IMR-90 (cell line): ENCODE results near the gene CACNB2. TPM values are rescaled to one million over a fixed set of nuclear protein-coding genes. Genes with fewer than 3 reads are reported as not detected.
A peak's percentile ranks its signal among the peaks of the same experiment; 100 is the strongest.
"Not testable (repeated sequence)": the region's sequence is repeated elsewhere in the genome, so short reads cannot be mapped to it uniquely, and the experiment has no call there.

Source experiments
- ATAC-seq: fragments of 200-7000 bp; cut with Tn5 transposase; 2 replicates; pipeline ENCODE4 v1.9.1; 2020; ENCODE audit warnings: low read depth, mild to moderate bottlenecking, moderate library complexity
- BruUV-seq: library from RNA; stranded (reverse); fragments of 400-500 nt; replicated peaks from 2 replicates; lab custom pipeline; 2021; lab: Mats Ljungman, UMichigan
- CTCF ChIA-PET: fragments of 300-600 bp; formaldehyde crosslinking; extraction: SDS; loops from one replicate; lab custom pipeline; 2021; ENCODE audit warnings: antibody characterized with exemption; lab: Yijun Ruan, JAX
- POLR2A ChIA-PET: fragments of 300-600 bp; sonication (Branson Sonifier 250); formaldehyde crosslinking; loops from one replicate; lab custom pipeline; 2022; ENCODE audit warnings: antibody characterized with exemption; ENCODE audit not compliant: unreplicated experiment; lab: Charles Lee
- DNase-seq: peaks from one replicate; pipeline ENCODE4 v3.0.0; 2013
- H2AFZ ChIP-seq: replicated peaks from 2 replicates; pipeline ENCODE3; 2013; ENCODE audit warnings: low read length, mild to moderate bottlenecking; ENCODE audit not compliant: poor library complexity
- H2AK5ac ChIP-seq: 2 replicates; pipeline ENCODE4 v1.6.1; 2013; ENCODE audit warnings: low read depth, low read length, inconsistent platforms
- H2AK9ac ChIP-seq: replicated peaks from 2 replicates; pipeline ENCODE3; 2013; ENCODE audit warnings: mild to moderate bottlenecking, low read depth, low read length, moderate library complexity; ENCODE audit not compliant: poor library complexity
- H2BK120ac ChIP-seq: 2 replicates; pipeline ENCODE4 v1.6.1; 2013; ENCODE audit warnings: low read depth, low read length, inconsistent platforms
- H2BK15ac ChIP-seq: 3 replicates; pipeline ENCODE4 v1.6.1; 2013; ENCODE audit warnings: low read depth, low read length, inconsistent platforms
- H2BK20ac ChIP-seq: 2 replicates; pipeline ENCODE4 v1.6.1; 2013; ENCODE audit warnings: low read depth, mild to moderate bottlenecking, inconsistent platforms, low read length, moderate library complexity
- H2BK5ac ChIP-seq: 2 replicates; pipeline ENCODE4 v1.6.1; 2013; ENCODE audit warnings: mild to moderate bottlenecking, low read depth, low read length, inconsistent platforms; ENCODE audit not compliant: poor library complexity, severe bottlenecking
- H3K14ac ChIP-seq: replicated peaks from 2 replicates; pipeline ENCODE4 v1.6.1; 2013; ENCODE audit warnings: low read depth, low read length, inconsistent platforms
- H3K18ac ChIP-seq: 2 replicates; pipeline ENCODE4 v1.6.1; 2013; ENCODE audit warnings: low read depth, low read length, control low read depth
- H3K23ac ChIP-seq: 2 replicates; pipeline ENCODE4 v1.6.1; 2013; ENCODE audit warnings: low read depth, low read length, inconsistent platforms
- H3K27ac ChIP-seq: 2 replicates; pipeline ENCODE4 v1.5.1; 2013; ENCODE audit warnings: mild to moderate bottlenecking, control low read depth, low read length; ENCODE audit not compliant: insufficient read depth
- H3K27me3 ChIP-seq: 2 replicates; pipeline ENCODE4 v1.6.1; 2013; ENCODE audit warnings: low read length; ENCODE audit not compliant: control insufficient read depth, insufficient read depth
- H3K36me3 ChIP-seq: 2 replicates; pipeline ENCODE4 v1.6.1; 2013; ENCODE audit warnings: low read length, mixed read lengths; ENCODE audit not compliant: control insufficient read depth, insufficient read depth
- H3K4ac ChIP-seq: 2 replicates; pipeline ENCODE4 v1.6.1; 2013; ENCODE audit warnings: low read depth, low read length, inconsistent platforms
- H3K4me1 ChIP-seq: 2 replicates; pipeline ENCODE4 v1.6.1; 2013; ENCODE audit warnings: low read length, mixed read lengths; ENCODE audit not compliant: control insufficient read depth, insufficient read depth
- H3K4me2 ChIP-seq: 2 replicates; pipeline ENCODE4 v1.6.1; 2013; ENCODE audit warnings: low read depth, mild to moderate bottlenecking, control low read depth, low read length, moderate library complexity
- H3K4me3 ChIP-seq: 2 replicates; pipeline ENCODE4 v1.5.1; 2013; ENCODE audit warnings: low read depth, mild to moderate bottlenecking, control low read depth, low read length, moderate library complexity; ENCODE audit not compliant: insufficient read depth
- H3K56ac ChIP-seq: 2 replicates; pipeline ENCODE4 v1.6.1; 2013; ENCODE audit warnings: low read length, inconsistent platforms; ENCODE audit not compliant: insufficient read depth; ENCODE audit errors: extremely low read depth
- H3K79me1 ChIP-seq, 2 experiments: 2 replicates each; pipeline ENCODE4 v1.6.1; 2013; ENCODE audit warnings: low read length in 2 of 2, inconsistent platforms in 1 of 2, low read depth in 1 of 2
- H3K9ac ChIP-seq: 2 replicates; pipeline ENCODE4 v1.6.1; 2013; ENCODE audit warnings: low read depth, low read length, control low read depth
- H3K9me1 ChIP-seq: 2 replicates; pipeline ENCODE4 v1.6.1; 2013; ENCODE audit warnings: low read length, inconsistent platforms; ENCODE audit not compliant: insufficient read depth
- H3K9me3 ChIP-seq: 2 replicates; pipeline ENCODE4 v1.6.1; 2013; ENCODE audit warnings: low read length; ENCODE audit not compliant: control insufficient read depth, insufficient read depth
- H4K20me1 ChIP-seq: 2 replicates; pipeline ENCODE4 v1.6.1; 2013; ENCODE audit warnings: low read length, inconsistent platforms; ENCODE audit not compliant: insufficient read depth
- H4K5ac ChIP-seq: 2 replicates; pipeline ENCODE4 v1.6.1; 2013; ENCODE audit warnings: mild to moderate bottlenecking, low read depth, low read length, control low read depth
- H4K8ac ChIP-seq, 2 experiments: 2 replicates each; pipeline ENCODE4 v1.6.1; 2013; ENCODE audit warnings: low read depth in 2 of 2, low read length in 2 of 2, control low read depth in 1 of 2, inconsistent platforms in 1 of 2
- H4K91ac ChIP-seq: 2 replicates; pipeline ENCODE4 v1.6.1; 2013; ENCODE audit warnings: low read depth, low read length, inconsistent platforms; ENCODE audit not compliant: insufficient read depth
- WGBS, 2 experiments: methylation state at CpG; one replicate each; pipeline versions ENCODE4 v1.1.5 to v1.1.7; 2013; ENCODE audit warnings: missing lambda C conversion rate in 2 of 2; ENCODE audit not compliant: insufficient read length in 1 of 2; ENCODE audit errors: extremely low coverage in 2 of 2; 5-methylcytosine and 5-hydroxymethylcytosine counted together
- dilution Hi-C: fragments of 300-500 bp; cut with HindIII; formaldehyde crosslinking; loops from one replicate; pipeline ENCODE4 v1.14.3; 2018; ENCODE audit warnings: low sequenced_read_pairs; ENCODE audit not compliant: unreplicated experiment
- in situ Hi-C: fragments of 300-500 bp; cut with MboI; formaldehyde crosslinking; loops from 3 replicates; pipeline ENCODE4 v1.14.3; 2019; ENCODE audit warnings: low sequenced_read_pairs, inconsistent platforms, mixed read lengths
- intact Hi-C: fragments of 100-400 bp; cut with micrococcal nuclease; formaldehyde crosslinking; loops from 2 replicates; pipeline ENCODE4 v1.10.0; 2022
- polyA plus RNA-seq, 3 experiments: library from polyadenylated mRNA; depleted of rRNA; stranded (reverse); fragments of >200 nt; gene quantifications; 2 replicates each; pipeline ENCODE4 v1.2.3, GENCODE V29; 2012; ENCODE audit warnings: low replicate concordance in 1 of 3
- total RNA-seq: library from RNA; depleted of rRNA; stranded (reverse); fragments of >200 nt; gene quantifications from 2 replicates; pipeline ENCODE4 v1.2.3, GENCODE V29; 2012
- TF ChIP-seq, protein P1 (sequence below): fragments of 150-350 bp; IDR thresholded peaks from 2 replicates; pipeline ENCODE4 v1.6.1; 2017; ENCODE audit warnings: mild to moderate bottlenecking, antibody characterized with exemption, low read length, low read depth
- TF ChIP-seq, protein P2 (sequence below): conservative IDR thresholded peaks from 2 replicates; pipeline ENCODE4 v1.5.1; 2012; ENCODE audit warnings: mild to moderate bottlenecking, low read depth, low read length, improper control_type of control experiment

Gene CACNB2
- total and polyA plus RNA-seq, 2 of the 4 experiments (the other 2 are of a cell fraction), result 0.36 TPM

DNA sequence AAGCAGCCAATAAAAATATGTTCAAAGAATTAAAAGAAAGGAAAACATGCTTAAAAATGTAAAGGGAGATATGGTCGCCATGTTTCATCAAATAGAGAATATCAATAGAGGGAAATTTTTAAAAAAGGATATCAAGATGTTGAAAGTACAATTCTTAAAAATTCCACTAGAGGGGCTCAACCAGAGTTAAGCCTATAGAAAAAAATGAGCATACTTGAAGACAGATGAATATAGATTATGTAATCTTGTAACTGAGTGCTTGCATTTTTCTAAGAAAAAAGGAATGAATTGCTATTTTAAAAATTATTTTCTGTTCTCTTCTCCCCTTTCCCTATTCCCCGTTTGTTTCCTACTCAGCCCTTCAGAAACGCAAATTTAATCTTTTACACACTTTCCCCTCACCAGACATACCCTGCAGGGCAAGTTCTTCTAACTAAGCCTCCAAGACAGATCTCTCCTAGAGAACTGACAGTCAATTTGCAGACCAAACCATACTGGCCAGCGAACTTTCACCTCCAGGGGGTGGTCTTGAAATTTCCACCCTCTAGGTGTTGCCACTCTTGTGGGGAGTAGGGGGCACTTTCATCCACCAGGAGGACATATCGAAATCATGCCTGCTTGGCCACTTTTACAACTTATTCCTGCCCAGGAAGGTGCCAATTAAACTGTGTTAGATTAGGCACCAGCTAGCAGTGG, 443.5 kb downstream of the CACNB2 start:
- TF ChIP-seq, protein P1, sequence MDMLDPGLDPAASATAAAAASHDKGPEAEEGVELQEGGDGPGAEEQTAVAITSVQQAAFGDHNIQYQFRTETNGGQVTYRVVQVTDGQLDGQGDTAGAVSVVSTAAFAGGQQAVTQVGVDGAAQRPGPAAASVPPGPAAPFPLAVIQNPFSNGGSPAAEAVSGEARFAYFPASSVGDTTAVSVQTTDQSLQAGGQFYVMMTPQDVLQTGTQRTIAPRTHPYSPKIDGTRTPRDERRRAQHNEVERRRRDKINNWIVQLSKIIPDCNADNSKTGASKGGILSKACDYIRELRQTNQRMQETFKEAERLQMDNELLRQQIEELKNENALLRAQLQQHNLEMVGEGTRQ, result no peak
- TF ChIP-seq, protein P2, sequence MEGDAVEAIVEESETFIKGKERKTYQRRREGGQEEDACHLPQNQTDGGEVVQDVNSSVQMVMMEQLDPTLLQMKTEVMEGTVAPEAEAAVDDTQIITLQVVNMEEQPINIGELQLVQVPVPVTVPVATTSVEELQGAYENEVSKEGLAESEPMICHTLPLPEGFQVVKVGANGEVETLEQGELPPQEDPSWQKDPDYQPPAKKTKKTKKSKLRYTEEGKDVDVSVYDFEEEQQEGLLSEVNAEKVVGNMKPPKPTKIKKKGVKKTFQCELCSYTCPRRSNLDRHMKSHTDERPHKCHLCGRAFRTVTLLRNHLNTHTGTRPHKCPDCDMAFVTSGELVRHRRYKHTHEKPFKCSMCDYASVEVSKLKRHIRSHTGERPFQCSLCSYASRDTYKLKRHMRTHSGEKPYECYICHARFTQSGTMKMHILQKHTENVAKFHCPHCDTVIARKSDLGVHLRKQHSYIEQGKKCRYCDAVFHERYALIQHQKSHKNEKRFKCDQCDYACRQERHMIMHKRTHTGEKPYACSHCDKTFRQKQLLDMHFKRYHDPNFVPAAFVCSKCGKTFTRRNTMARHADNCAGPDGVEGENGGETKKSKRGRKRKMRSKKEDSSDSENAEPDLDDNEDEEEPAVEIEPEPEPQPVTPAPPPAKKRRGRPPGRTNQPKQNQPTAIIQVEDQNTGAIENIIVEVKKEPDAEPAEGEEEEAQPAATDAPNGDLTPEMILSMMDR, result peak; percentile 26; the same call in 1 of the 2 replicates
- ChIA-PET POLR2A (no interaction called here), CTCF (no interaction called here)
- in situ Hi-C loops, result loop anchor here (5.0 kb wide), 1 partner anchor 46 kb away; no protein-coding TSS in a partner anchor
- Histone ChIP-seq H3K14ac (no peak overlapping the region), H3K4me2 (no peak overlapping the region), H2BK15ac (no peak overlapping the region), H4K8ac (no peak overlapping the region), H4K5ac (no peak overlapping the region), H3K4me3 (no peak overlapping the region), H2AK9ac (no peak overlapping the region), H3K56ac (no peak overlapping the region), H3K9me1 (peaks cover 8% of the 10 kb centered on the region; the same call in 1 of the 2 replicates), H4K20me1 (no peaks in the 10 kb centered on the region), H3K27me3 (no peaks in the 10 kb centered on the region), H2BK120ac (no peak overlapping the region), H2AK5ac (no peak overlapping the region), H4K91ac (no peak overlapping the region), H3K36me3 (peaks cover 14% of the 10 kb centered on the region), H3K79me1 (peaks cover 0 to 4% of the 10 kb centered on the region in 2 experiments; a peak in 1 of 4 replicates), H2BK5ac (no peak overlapping the region), H3K18ac (no peak overlapping the region), H3K27ac (no peak overlapping the region), H3K9me3 (no peaks in the 10 kb centered on the region), H2BK20ac (no peak overlapping the region), H3K4ac (no peak overlapping the region), H3K4me1 (peaks cover 2% of the 10 kb centered on the region; the same call in 1 of the 2 replicates), H3K23ac (no peak overlapping the region), H2AFZ (no peak overlapping the region), H3K9ac (no peak overlapping the region)
- ATAC-seq, result no peak
- dilution Hi-C loops, result no loop called here
- no TSS peak for BruUV-seq
- no peak for DNase-seq
- intact Hi-C loops, result no loop called here
- WGBS, 2 experiments, result no CpG with 5 or more reads among the region's 5 CpGs

DNA sequence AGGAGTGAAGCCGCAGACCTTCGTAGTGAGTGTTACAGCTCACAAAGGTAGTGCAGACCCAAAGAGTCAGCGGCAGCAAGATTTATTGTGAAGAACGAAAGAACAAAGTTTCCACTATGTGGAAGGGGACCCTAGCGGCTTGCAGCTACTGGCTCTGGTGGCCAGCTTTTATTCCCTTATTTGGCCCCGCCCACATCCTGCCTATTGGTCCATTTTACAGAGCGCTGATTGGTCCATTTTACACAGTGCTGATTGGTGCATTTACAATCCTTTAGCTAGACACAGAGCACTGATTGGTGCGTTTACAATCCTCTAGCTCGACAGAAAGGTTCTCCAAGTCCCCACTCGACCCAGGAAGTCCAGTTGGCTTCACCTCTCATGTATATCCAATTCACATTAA, 446.4 kb downstream of the CACNB2 start:
- H3K14ac ChIP-seq, H3K4me1 ChIP-seq, H2BK15ac ChIP-seq, intact Hi-C loops, H2AK9ac ChIP-seq, H4K20me1 ChIP-seq, in situ Hi-C loops, H3K4me3 ChIP-seq, ATAC-seq, H3K79me1 ChIP-seq, H3K4me2 ChIP-seq, H2BK120ac ChIP-seq, H2BK5ac ChIP-seq, H3K9me3 ChIP-seq, H3K9me1 ChIP-seq, DNase-seq, POLR2A ChIA-PET, dilution Hi-C loops, H2AK5ac ChIP-seq, H4K91ac ChIP-seq, H3K9ac ChIP-seq, CTCF ChIA-PET, BruUV-seq, H4K5ac ChIP-seq, H3K56ac ChIP-seq, H3K23ac ChIP-seq, H3K4ac ChIP-seq, H4K8ac ChIP-seq, H3K27me3 ChIP-seq, H3K18ac ChIP-seq, H3K27ac ChIP-seq, H2AFZ ChIP-seq, H2BK20ac ChIP-seq: not testable (repeated sequence)
- WGBS, 2 experiments, result 100% methylated on average over 4 of the region's 10 CpGs; no CpG with 5 or more reads in 1 of the 2 experiments
- H3K36me3 ChIP-seq, result peaks cover 14% of the 10 kb centered on the region
